HG02938 (cell line): ENCODE data around the gene IL18BP.

Experiments
- ATAC-seq: cut with Tn5 transposase; IDR thresholded peaks from one replicate; pipeline ENCODE4 v1.9.1; 2021; ENCODE audit warnings: mild to moderate bottlenecking, moderate library complexity; ENCODE audit not compliant: unreplicated experiment

Gene IL18BP

GRCh38 chr11:71998649-71999310, at the start of gene IL18BP:
Gene IL18BP (plus strand): TSS chr11:71998909. CDS start chr11:71999985, 1,076 bp downstream.
- no peak for ATAC-seq

GRCh38 chr11:71949034-71949433, 49.7 kb upstream of the IL18BP start:
- no peak for ATAC-seq

- no peak for ATAC-seq
Measured at GRCh38 chr11:71951741-71952310, 46.9 kb upstream of the IL18BP start.

- ATAC-seq = no peak
Measured at GRCh38 chr11:71955898-71956456, 42.7 kb upstream of the IL18BP start.

GRCh38 chr11:71962428-71963038, 36.2 kb upstream of the IL18BP start:
- ATAC-seq = peak; percentile 83

- no peak for ATAC-seq
Measured at GRCh38 chr11:71963468-71963867, 35.2 kb upstream of the IL18BP start.

- no peak for ATAC-seq
Measured at GRCh38 chr11:71964641-71965040, 34.1 kb upstream of the IL18BP start.

GRCh38 chr11:71971680-71972079, 27.0 kb upstream of the IL18BP start:
- no peak for ATAC-seq

- no peak for ATAC-seq
Measured at GRCh38 chr11:71976551-71976950, 22.2 kb upstream of the IL18BP start.

- ATAC-seq = no peak
Measured at GRCh38 chr11:71977090-71977489, 21.6 kb upstream of the IL18BP start.

- no peak for ATAC-seq
Measured at GRCh38 chr11:71977743-71978418, 20.8 kb upstream of the IL18BP start.

- no peak for ATAC-seq
Measured at GRCh38 chr11:71979094-71979493, 19.6 kb upstream of the IL18BP start.

GRCh38 chr11:71979602-71980001, 19.1 kb upstream of the IL18BP start:
- ATAC-seq = no peak

- no peak for ATAC-seq
Measured at GRCh38 chr11:71986131-71986530, 12.6 kb upstream of the IL18BP start.

GRCh38 chr11:71987521-71987920, 11.2 kb upstream of the IL18BP start:
- ATAC-seq = no peak

GRCh38 chr11:71988050-71988449, 10.7 kb upstream of the IL18BP start:
- ATAC-seq = no peak

- ATAC-seq = no peak
Measured at GRCh38 chr11:71990701-71991100, 8.0 kb upstream of the IL18BP start.

- peak; percentile 79 for ATAC-seq
Measured at GRCh38 chr11:71991494-71991893, 7.2 kb upstream of the IL18BP start.

- no peak for ATAC-seq
Measured at GRCh38 chr11:71992136-71992730, 6.5 kb upstream of the IL18BP start.

GRCh38 chr11:71994786-71995185, 3.9 kb upstream of the IL18BP start:
- no peak for ATAC-seq

GRCh38 chr11:71995726-71996291, 2.9 kb upstream of the IL18BP start:
- no peak for ATAC-seq
